Measurements from ENCODE around the gene TMEFF1.

DNA sequence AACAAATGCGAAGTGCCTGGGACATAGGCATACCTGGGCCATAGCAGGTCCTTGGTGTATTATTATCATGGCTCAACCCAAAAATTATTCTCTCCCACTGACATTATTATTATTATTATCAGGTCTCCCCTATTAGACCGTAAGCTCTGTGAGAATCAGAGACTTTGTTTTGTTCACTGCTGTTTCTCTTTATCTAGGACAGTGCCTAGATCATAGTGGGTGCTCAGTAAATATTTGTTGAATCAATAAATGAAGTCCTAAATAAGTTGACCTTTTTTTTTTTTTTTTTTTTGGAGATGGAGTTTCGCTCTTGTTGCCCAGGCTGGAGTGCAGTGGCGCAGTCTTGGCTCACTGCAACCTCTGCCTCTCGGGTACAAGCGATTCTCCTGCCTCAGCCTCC, 4.9 kb upstream of the TMEFF1 start:
- TF ChIP-seq, protein P1, sequence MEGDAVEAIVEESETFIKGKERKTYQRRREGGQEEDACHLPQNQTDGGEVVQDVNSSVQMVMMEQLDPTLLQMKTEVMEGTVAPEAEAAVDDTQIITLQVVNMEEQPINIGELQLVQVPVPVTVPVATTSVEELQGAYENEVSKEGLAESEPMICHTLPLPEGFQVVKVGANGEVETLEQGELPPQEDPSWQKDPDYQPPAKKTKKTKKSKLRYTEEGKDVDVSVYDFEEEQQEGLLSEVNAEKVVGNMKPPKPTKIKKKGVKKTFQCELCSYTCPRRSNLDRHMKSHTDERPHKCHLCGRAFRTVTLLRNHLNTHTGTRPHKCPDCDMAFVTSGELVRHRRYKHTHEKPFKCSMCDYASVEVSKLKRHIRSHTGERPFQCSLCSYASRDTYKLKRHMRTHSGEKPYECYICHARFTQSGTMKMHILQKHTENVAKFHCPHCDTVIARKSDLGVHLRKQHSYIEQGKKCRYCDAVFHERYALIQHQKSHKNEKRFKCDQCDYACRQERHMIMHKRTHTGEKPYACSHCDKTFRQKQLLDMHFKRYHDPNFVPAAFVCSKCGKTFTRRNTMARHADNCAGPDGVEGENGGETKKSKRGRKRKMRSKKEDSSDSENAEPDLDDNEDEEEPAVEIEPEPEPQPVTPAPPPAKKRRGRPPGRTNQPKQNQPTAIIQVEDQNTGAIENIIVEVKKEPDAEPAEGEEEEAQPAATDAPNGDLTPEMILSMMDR (IDR thresholded peaks at IDR 0.05), result no peak
- TF ChIP-seq EZH2phosphoT487 (IDR thresholded peaks at IDR 0.05) (no peak), EZH2 (IDR thresholded peaks at IDR 0.05) (no peak)
